ENCODE measurements around the gene ZNF467.

Gene ZNF467

DNA sequence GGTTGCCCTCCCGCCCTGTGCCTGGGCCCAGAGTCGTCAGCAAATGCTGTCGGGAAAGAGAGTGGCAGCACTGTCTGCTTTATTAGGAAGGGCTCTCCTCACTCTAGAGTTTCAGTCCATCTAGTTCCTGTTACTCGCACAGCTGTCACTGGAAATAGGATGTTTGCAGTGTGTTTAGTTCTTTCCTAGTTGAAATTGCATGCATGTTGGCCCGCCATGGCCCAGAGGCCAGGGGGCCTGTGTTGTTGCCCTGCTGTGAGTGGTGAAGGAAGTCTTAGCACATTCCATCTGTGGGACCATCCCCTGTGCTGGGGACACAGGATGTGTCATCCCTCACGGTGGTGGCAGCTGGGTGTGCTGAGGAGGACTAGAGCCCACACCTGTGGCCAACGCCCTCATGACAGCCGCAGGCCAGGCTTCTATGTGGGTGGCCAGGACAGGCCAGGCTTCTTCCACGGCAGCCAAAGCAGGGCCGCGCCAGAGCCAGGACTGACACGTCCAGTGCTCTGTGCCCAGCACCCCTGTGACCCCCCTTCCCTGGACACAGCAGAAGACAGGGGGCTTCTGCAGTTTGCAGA lies 45.4 kb downstream of the ZNF467 start:
- DNase-seq (ENCODE audit: low read depth in 2 of 2): no peak

DNA sequence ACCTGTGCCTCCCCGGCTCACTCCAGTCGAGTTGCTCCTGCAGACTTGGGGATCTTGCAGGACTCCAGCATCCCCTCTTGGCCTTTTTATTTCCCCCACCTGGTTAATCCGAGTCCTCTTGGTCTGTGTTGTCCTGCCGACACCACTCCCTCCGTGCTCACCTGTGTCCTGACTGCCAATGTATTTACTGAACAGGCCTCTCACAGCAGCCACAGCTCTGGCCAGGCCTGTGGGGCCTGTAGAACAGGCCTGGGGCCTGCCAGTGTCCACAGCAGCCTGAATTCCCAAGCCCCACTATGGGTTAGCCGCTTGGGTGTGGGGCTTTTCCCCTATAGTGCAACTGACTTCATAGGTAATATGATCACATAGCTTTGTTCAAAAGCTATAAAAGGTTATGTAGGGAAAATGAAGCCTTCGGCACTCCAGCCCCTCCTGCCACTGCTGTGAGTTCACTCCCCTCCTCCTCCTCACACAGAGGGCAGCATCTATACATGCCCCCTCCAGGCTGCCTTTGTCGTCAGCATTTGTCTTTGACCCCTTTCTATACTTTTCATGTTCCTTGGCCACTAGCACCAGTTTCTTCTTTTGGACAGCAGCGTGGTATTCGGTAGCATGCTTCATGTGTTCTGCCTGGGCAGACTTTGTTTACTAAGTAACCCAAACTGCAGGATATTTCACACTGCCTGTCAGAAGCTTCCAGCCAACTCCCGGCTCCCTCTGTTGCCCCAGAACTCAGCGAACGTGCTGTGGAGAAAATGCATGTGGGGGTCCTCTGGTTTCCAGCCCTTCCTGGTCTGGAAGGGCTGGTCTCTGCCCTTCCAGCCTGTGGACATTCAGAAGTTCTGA lies 46.1 kb downstream of the ZNF467 start:
- no peak for DNase-seq (ENCODE audit: low read depth in 2 of 2)

DNA sequence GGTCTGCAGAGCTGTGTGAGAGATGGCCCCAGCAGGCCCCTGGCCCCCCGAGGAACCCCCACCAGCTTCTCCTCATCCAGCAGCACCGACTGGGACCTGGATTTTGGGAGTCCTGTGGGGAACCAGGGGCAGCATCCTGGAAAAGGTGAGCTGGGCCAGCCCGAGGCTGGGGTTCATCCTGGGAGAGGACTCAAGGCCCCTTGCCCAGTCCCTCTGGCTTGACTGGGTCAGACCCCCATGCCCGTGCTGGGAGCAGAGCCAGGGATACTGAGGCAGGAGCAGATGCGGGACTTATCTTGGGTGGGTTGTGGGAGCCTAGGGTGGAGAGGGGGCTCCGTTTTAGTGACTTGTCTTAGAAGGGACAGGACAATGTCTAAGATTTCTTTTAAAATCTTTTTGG lies 47.5 kb downstream of the ZNF467 start:
- no peak for DNase-seq (ENCODE audit: low read depth in 2 of 2)

DNA sequence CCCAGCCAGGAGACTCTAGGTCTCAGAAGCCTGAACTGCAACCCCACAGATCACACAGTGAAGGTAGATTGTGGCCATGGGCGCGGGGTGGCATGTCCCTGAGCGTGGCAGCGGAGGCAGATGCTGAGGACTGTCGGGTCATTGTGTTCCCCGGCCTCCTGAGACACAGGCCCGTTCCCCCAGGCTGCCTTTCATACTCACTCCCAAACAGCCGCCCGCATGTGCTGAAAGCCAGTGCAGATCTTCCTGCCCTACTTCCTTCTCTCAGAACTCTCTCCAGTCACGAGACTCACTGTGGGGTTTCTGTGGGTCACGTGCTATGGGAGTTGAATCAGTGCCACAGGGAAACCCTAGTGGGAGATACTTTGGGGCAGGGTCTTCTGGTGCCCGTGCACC lies 48.0 kb downstream of the ZNF467 start:
- no peak for DNase-seq (ENCODE audit: low read depth in 2 of 2)

DNA sequence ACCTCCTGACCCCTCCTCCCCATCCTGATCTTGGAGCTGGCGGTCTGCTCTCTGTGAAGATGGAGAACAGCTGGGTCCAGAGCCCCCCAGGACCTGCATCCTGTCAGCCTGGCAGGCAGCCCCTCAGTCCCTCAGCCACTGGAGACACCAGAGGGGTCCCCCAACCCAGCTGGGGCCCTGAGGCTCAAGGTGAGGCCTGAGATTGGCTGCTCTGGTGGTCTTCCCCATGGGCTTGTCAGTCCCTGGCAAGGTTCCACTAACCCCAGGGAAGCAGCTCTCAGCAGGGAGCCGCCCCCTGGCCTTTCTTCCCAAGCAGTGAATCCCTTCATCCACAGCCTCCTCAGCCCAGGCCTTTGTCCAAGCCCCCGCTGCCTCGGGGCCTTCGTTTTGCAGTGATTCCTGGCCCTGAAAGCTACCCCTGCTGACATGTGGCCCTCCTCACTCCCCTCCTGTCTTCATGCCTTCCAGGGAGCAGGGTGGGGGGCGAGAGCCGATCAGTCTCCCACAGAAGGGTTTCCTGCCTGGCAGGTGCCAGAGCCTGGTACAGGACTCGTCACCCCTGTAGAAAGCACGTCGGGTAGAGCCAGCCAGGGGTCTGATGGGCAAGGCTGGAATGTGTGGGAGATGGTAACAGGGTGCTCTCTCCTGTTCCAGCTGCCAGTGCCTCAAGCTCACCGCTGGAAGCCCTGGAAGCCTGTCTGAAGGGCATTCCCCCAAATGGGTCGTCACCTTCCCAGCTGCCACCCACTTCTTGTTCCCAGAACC lies 48.5 kb downstream of the ZNF467 start:
- no peak for DNase-seq (ENCODE audit: low read depth in 2 of 2)

DNA sequence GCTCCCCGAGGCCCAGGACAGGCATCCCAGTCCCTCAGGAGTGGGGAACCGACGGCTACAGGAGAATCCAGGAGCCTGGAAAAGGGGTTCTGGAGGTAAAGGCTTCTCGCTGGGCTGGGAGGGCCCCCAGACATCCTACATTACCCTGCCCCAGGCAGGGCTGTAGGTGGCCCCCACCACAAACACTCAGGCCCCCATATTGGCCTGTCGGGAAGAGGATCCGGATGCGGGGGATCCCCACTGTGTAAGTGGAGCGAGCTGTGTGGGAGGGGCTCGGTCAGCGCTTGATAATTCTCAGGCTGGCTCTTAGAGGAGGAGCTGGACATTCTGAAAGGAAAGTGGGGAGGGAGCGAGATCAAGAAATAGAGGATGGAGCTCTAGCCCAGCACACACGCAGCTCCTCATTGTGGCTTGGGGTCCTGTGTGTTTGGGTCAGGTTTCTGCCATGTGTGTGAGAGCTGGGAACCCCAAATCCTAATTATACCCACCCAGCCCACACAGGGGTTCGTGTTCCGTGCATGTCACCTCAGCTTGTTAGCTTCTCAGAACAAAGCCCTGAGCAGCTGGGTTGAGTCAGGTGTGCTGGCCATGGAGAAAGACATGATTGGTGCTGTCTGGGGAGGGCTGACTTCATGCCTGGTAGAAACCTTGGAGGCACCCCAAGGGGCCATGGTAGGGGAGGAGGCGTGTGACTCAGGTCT lies 49.4 kb downstream of the ZNF467 start:
- DNase-seq (ENCODE audit: low read depth in 2 of 2): no peak

DNA sequence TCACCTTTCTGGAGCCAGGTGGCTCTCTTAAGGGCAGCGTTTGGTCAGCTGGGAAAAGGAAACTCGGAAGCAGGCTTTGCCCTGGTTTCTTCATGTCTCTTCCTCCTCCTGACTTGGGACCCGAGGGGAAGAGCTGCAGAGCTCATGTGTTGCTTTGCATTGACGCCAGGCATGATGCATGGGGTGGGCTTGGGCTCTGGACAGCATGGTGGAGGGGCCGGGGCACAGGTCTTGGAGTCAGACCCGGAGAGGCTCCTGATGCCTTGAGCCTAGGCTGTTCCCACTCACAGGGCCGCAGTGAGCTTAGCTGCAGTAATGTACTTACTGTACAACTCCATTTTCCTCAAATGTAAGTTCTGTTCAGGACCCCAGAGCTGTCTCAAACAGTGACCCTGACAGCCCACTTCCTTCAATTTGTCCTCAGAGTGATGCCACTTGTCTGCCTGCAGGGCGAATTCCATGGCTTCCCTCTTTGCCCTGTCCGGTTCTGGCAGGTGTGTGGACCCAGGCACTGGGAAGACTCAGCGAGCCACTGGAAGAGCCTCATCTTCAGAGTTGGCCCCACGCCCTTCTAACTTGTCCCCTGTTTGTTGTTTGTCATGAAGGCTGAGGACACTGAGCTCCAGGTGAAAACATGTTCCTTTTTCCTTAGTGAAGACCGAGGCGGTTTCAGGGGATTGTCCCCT lies 50.2 kb downstream of the ZNF467 start:
- no peak for DNase-seq (ENCODE audit: low read depth in 2 of 2)

DNA sequence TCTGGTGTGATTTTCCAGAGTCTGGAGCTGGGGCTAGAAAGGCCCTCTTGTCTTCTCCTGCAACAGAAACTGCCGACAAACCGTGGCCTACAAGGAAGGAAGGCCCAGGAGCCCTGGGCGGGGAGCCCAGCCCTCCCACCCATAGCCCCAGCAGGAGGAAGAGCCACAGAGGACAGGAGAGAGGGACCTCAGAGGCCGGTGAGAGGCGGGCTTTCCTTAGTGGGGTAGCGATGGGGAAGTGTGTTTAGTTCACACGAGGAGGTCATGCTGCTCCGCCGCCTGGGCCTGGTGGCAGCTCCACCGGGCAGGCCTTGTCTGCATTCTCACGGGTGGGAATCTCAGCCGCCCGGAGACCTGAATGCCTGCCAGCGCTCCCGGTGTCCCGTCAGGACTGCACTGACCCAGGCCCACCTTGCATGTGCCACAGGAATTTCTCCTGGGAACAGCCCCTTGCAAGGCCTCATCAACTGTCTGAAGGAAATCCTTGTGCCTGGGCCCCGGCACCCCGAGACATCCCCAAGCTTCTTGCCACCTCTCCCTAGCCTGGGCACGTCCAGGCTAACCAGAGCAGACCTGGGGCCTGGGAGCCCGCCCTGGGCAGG lies 50.9 kb downstream of the ZNF467 start:
- no peak for DNase-seq (ENCODE audit: low read depth in 2 of 2)

DNA sequence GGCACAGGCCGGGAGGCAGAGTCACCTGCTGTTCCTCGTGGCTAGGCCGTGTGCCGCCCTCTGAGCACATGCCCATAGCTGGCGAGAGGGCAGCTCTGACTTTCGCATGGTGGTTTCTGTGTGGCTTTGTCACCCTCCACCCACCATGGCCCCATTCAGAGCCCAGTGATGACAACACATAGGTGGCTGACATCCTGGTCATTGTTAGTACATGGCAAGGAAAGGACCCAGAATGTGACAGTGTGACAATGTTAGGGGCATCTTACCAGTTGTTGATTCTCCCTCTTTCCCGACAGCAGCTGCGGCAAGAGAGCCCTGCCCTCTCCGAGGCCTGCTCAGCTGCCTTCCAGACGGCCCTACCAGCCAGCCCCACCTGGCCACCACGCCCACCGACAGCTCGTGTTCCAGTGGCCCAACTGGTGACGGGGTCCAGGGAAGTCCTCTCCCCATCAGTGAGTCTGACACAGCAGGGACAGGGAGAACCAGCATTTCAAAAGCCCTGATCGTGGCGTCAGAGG lies 52.2 kb downstream of the ZNF467 start:
- DNase-seq (ENCODE audit: low read depth in 2 of 2): no peak

DNA sequence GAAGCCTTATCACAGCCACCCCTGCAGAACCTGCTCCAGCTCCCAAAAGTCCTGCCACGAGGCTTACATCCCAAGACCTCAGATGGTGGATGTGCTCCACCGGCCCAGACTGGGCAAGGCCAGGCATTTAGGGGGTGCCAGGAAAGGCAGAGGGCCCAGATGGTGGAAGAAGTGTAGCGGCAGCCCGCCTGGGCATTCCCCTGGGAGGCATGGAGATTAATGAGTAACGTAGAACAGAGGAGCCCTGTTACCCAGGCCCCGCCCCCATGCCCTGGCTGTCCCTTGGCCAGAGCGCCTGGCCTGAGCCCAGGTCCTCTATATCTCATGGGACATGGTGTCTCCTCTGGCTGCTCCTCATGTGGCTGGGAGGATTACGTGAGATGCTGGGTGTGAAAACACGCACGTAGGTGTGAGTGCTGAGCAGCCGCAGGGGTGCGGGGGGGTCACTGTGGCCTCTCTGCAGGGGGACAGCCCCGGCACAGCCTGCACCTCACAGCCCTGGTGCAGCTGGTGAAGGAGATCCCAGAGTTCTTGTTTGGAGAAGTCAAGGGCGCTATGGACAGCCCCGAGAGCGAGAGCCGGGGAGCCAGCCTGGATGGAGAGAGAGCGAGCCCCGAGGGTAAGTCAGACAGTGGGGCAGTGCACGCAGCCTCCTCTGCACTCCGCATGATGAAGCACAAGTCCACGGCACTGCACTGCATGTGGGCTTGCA lies 52.9 kb downstream of the ZNF467 start:
- DNase-seq (ENCODE audit: low read depth in 2 of 2): no peak

DNA sequence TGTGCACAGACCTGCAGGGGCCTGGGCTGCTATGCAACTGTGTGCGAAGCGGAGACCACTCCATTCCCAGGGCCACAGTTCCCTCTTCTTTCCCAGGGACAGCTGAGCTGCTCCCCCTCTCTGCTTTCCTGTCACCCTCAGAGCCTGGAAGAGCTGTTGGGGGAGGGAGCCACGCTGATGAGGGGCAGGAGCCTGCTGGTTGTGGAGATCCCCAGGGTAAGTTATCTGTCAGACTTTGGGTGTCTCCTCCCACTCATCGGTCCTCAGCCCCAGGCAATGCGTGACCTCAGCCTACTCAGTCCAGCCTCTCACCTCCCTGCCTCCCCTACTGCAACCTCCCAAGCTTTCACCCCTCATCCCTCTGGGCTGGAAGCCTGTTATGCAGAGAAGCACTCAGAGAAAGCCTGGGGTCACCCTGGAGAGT lies 53.5 kb downstream of the ZNF467 start:
- DNase-seq (ENCODE audit: low read depth in 2 of 2): no peak

DNA sequence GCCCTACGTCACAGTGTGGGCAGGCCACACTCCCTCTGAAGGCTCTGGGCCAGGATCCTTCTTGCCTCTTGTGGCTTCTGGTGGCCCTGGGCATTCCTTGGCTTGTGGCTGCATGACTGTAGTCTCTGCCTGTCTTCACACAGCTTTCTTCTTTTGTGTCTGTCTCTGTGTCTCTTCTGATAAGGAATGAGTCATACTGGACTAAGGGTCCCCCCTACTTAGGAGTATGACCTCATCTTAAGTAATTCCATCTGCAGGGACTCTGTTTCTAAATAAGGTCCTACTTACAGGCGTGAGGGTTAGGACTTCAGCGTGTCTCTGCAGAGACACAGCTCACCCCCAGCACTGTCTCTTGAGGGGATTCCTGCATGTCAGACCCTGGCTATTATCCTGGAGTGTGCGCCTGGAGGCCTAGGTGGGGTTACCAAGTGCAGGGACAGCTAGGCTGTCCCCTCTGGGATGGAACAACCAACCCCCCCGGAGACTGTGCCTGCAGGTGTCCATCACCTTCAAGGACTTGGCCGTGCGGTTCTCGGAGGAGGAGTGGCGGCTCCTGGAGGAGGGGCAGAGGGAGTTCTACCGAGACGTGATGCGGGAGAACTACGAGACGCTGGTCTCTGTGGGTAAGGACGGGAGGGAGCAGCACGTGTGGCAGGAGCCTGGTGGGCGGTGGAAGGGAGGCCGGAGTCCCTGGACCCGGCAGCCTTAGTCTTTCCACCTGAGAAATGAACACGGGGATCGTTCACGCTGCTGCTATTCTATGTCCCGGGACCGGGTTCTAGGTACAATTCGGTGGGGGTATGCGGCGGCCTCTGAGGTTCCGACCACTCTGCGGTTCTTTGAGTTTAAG lies 54.1 kb downstream of the ZNF467 start:
- DNase-seq (ENCODE audit: low read depth in 2 of 2): no peak

DNA sequence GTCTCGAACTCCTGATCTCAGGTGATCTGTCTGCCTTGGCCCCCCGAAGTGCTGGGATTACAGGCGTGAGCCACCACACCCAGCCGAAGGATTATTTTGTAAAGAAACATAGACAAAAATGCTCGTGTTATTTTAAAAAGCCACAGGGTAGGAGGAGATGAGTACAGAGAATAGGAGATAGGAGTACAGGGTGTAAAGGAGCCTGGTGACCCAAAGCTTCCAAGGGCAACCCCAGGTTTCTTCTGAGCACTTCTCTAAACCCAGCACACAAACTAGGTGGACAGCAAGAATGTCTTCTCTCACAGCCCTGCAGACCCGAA lies 54.7 kb downstream of the ZNF467 start:
- no peak for DNase-seq (ENCODE audit: low read depth in 2 of 2)

DNA sequence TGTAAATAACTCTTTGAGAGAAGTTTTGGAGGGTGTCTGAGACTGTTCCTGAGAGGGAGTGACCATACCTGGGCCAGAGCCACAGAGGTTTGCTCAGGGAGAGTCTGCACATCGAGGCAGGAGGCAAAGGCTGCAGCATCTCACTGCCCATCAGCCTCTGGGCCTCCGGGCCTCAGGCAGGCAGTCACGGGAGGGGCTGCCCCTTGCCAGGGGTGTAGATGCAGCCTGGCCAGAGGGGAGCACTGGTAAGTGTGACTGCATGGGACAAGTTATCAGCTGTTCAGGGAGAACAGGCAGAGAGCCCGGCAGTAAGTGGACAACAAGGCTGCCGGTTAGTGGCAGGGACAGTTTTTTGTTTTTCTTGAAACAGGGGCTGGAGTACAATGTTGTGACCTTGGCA lies 55.9 kb downstream of the ZNF467 start:
- DNase-seq (ENCODE audit: low read depth in 2 of 2): no peak

DNA sequence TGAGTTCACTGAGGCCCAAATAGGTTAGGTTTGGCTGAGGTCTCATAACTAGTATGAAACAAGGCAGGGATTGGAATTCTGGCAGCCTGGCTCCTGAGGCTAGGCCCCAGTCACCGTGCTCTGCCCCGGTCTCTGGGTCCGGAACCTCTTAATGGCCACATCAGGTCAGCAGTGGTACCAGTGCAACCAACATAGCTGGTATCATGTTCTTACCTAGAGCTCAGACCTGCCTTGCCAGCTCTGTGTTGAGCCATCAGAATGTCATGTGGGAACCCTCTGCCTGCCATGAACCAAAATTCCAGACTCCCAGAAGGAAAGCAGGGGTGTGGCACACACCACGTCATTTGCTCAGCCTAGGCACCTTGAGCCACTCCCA lies 56.5 kb downstream of the ZNF467 start:
- no peak for DNase-seq (ENCODE audit: low read depth in 2 of 2)

DNA sequence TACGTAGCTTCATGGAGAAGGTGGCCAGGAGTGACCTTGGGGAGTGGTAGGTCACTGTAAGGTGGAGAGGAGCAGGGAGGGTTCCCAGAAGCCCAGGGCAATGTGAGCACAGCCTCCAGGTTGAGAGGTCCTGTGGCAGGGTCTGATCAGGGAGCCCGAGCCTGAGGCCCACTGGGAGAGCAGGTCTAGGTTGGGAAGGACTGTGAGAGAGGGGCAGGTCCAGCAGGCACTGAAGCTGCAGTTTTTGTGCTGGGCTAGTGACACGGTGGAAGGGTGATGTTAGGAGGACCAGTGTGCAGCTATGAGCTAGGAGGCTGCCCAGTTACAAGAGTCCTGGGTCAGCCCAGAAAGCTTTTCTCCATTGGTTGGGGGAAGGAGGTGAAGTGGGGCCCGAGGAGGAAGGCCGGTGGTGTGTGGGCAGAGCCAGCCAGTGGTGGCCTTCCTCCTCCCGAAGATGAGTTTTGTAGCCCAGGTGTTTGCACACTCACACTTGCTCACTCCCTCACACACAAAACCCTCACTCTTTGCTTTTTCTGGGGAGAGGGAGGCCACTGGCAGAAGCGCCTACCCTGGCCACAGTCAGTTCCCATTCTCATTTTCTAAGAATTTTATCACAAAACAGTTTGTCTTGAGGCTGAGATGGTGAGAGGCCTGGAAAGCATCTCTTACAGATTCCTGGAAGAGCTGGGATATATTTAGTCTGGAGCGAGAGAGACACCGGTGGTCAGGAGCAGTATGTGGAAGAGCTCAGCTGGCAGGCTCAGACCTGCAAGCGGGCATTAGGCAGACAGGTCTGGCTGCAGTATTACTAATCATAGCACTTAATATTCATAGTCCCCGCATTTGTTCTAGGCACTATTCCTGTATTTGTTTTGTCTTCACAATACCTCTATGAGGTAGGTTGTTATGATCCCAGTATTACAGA lies 57.1 kb downstream of the ZNF467 start:
- no peak for DNase-seq (ENCODE audit: low read depth in 2 of 2)

DNA sequence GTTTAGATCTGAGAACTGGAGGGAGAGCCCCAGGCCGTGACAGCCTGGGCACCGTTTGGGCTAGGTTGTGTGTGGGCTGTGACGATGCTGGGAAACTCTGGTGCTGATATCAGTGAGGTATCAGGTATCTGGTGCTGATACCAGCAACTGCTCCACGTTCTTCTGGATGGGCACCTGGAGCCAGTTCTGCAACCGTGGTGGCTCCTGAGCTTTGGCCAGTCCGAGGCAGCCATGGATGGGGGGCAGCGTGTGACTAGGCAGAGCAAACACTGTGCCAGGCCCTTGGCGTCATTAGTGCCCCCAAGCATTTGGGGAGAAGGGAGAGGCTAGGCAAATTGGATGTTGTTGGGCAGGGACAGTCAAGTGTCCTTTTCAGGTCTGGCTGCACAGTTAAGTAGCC lies 57.9 kb downstream of the ZNF467 start:
- no peak for DNase-seq (ENCODE audit: low read depth in 2 of 2)

DNA sequence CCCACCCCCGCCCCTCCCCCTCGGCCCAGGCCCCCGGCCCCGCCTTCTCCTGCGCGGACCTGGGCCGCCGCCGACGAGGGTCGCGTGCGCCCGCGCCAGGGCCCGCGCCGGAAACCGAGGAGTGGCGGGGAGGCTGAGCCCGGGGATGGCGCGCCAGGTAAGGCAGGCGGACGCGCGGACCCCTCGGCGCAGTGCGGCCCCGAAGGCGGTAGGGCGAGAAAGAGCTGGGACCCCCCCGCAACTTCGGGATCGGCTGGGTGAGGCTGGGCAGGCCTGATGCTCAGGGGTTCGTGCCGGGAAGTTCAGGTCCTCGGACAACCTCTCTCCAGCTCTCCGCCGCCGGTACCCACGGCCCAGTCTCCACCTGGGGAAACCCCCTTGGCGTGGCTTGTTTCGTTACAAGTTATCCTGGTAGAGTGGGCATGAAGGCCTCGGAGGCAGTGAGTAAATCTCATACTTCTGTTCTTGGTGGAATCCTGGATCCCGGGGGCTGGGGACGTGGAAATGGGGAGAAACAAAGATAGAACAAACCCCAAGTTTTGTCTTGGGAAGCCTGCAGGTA lies 58.4 kb downstream of the ZNF467 start:
- DNase-seq (ENCODE audit: low read depth in 2 of 2): no peak
